Stimulated activated CD8-positive, alpha-beta memory T cell treated with anti-CD3 and anti-CD28 coated beads, Interleukin-4, amount 100 ng/mL, for 48 hours (primary cell): ENCODE results near the gene NT5DC3.
A peak's percentile ranks its signal among the peaks of the same experiment; 100 is the strongest.

Experiments
- DNase-seq: peaks from one replicate; pipeline ENCODE4 v3.0.0-alpha.2; 2020

NT5DC3 gene

GRCh38 chr12:103840876-103841689 lies at the start of gene NT5DC3:
Gene NT5DC3 (minus strand): TSS chr12:103841234. CDS start chr12:103841156, 78 bp downstream.
- DNase-seq: peak; percentile 85

GRCh38 chr12:103887738-103888137 lies 46.7 kb upstream of the NT5DC3 start:
- no peak for DNase-seq

- DNase-seq: no peak
Observed at GRCh38 chr12:103886195-103886797, 45.3 kb upstream of the NT5DC3 start.

GRCh38 chr12:103884316-103884715 lies 43.3 kb upstream of the NT5DC3 start:
- no peak for DNase-seq

- no peak for DNase-seq
Observed at GRCh38 chr12:103883908-103884307, 42.9 kb upstream of the NT5DC3 start.

- DNase-seq: no peak
Observed at GRCh38 chr12:103882861-103883596, 42.0 kb upstream of the NT5DC3 start.

GRCh38 chr12:103881261-103881660 lies 40.2 kb upstream of the NT5DC3 start:
- DNase-seq: no peak

- DNase-seq: no peak
Observed at GRCh38 chr12:103880299-103881142, 39.5 kb upstream of the NT5DC3 start.

- DNase-seq: no peak
Observed at GRCh38 chr12:103879878-103880277, 38.8 kb upstream of the NT5DC3 start.

GRCh38 chr12:103879048-103879692 lies 38.1 kb upstream of the NT5DC3 start:
- no peak for DNase-seq

- peak; percentile 69 for DNase-seq
Observed at GRCh38 chr12:103877934-103878510, 37.0 kb upstream of the NT5DC3 start.

GRCh38 chr12:103877288-103877687 lies 36.3 kb upstream of the NT5DC3 start:
- no peak for DNase-seq

GRCh38 chr12:103875666-103876065 lies 34.6 kb upstream of the NT5DC3 start:
- DNase-seq: no peak

- no peak for DNase-seq
Observed at GRCh38 chr12:103868215-103868614, 27.2 kb upstream of the NT5DC3 start.

GRCh38 chr12:103865151-103865730 lies 24.2 kb upstream of the NT5DC3 start:
- no peak for DNase-seq

- no peak for DNase-seq
Observed at GRCh38 chr12:103864710-103865109, 23.7 kb upstream of the NT5DC3 start.

- DNase-seq: no peak
Observed at GRCh38 chr12:103858953-103859601, 18.0 kb upstream of the NT5DC3 start.

- DNase-seq: no peak
Observed at GRCh38 chr12:103858335-103858734, 17.3 kb upstream of the NT5DC3 start.

GRCh38 chr12:103857164-103857563 lies 16.1 kb upstream of the NT5DC3 start:
- no peak for DNase-seq

- DNase-seq: no peak
Observed at GRCh38 chr12:103855896-103856657, 15.0 kb upstream of the NT5DC3 start.
